Body of pancreas (tissue), 4 donors: ENCODE measurements around the gene CEP192.

Experiments
- POLR2A ChIP-seq, 3 donors: fragments of 450-650 bp; IDR thresholded peaks; one replicate each; pipeline ENCODE4 v1.6.1; 2016; ENCODE audit warnings: antibody characterized with exemption in 3 of 3, mild to moderate bottlenecking in 2 of 3
- TF ChIP-seq, protein P1 (sequence below), 7 experiments: fragments of 450-650 bp in 4 of 7; fragments of 200-600 bp in 3 of 7; sonication (generic) in 3 of 7; IDR thresholded peaks; one replicate each; pipeline ENCODE4 v1.5.1; 2016 to 2019; ENCODE audit warnings: antibody characterized with exemption in 7 of 7

- TF ChIP-seq, protein P1, sequence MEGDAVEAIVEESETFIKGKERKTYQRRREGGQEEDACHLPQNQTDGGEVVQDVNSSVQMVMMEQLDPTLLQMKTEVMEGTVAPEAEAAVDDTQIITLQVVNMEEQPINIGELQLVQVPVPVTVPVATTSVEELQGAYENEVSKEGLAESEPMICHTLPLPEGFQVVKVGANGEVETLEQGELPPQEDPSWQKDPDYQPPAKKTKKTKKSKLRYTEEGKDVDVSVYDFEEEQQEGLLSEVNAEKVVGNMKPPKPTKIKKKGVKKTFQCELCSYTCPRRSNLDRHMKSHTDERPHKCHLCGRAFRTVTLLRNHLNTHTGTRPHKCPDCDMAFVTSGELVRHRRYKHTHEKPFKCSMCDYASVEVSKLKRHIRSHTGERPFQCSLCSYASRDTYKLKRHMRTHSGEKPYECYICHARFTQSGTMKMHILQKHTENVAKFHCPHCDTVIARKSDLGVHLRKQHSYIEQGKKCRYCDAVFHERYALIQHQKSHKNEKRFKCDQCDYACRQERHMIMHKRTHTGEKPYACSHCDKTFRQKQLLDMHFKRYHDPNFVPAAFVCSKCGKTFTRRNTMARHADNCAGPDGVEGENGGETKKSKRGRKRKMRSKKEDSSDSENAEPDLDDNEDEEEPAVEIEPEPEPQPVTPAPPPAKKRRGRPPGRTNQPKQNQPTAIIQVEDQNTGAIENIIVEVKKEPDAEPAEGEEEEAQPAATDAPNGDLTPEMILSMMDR (IDR thresholded peaks at IDR 0.05) = no peak
- TF ChIP-seq POLR2A (IDR thresholded peaks at IDR 0.05) = no peak
Observed at GRCh38 chr18:13096232-13096631, 105.1 kb downstream of the CEP192 start.
